H9 (cell line): ENCODE data around the gene STXBP6. TPM values are rescaled to one million over a fixed set of nuclear protein-coding genes. Genes with fewer than 3 reads are reported as not detected.

Source experiments
- DNase-seq: peaks from one replicate; pipeline ENCODE4 v3.0.0-alpha.2; 2017
- H2AFZ ChIP-seq: one replicate; pipeline ENCODE4 v1.6.1; 2013; ENCODE audit warnings: mild to moderate bottlenecking, low read length, control low read depth, moderate library complexity
- H2AK5ac ChIP-seq: 2 replicates; pipeline ENCODE4 v1.6.1; 2013; ENCODE audit warnings: low read length, control low read depth, mixed read lengths; ENCODE audit not compliant: insufficient read length
- H2BK120ac ChIP-seq: one replicate; pipeline ENCODE4 v1.6.1; 2013; ENCODE audit warnings: low read depth, mild to moderate bottlenecking, low read length, control low read depth, inconsistent platforms; ENCODE audit not compliant: poor library complexity, severe bottlenecking
- H2BK12ac ChIP-seq: 2 replicates; pipeline ENCODE4 v1.6.1; 2013; ENCODE audit warnings: low read length, control low read depth, mixed read lengths, low read depth; ENCODE audit not compliant: insufficient read length
- H2BK15ac ChIP-seq: 2 replicates; pipeline ENCODE4 v1.6.1; 2013; ENCODE audit warnings: low read depth, low read length, control low read depth
- H2BK20ac ChIP-seq: one replicate; pipeline ENCODE4 v1.6.1; 2013; ENCODE audit warnings: low read depth, mild to moderate bottlenecking, low read length, control low read depth, inconsistent platforms; ENCODE audit not compliant: poor library complexity, severe bottlenecking
- H2BK5ac ChIP-seq: 2 replicates; pipeline ENCODE4 v1.6.1; 2013; ENCODE audit warnings: low read length, control low read depth, mixed read lengths; ENCODE audit not compliant: insufficient read length
- H3K14ac ChIP-seq: 2 replicates; pipeline ENCODE4 v1.6.1; 2013; ENCODE audit warnings: low read length, control low read depth; ENCODE audit not compliant: insufficient read depth
- H3K18ac ChIP-seq: 2 replicates; pipeline ENCODE4 v1.6.1; 2013; ENCODE audit warnings: low read depth, mild to moderate bottlenecking, mixed read lengths, low read length, control low read depth; ENCODE audit not compliant: insufficient read length
- H3K23ac ChIP-seq: 2 replicates; pipeline ENCODE4 v1.6.1; 2013; ENCODE audit warnings: low read length, control low read depth, mixed read lengths, low read depth; ENCODE audit not compliant: insufficient read length
- H3K23me2 ChIP-seq: 2 replicates; pipeline ENCODE4 v1.6.1; 2013; ENCODE audit warnings: low read depth, mild to moderate bottlenecking, mixed read lengths, low read length, control low read depth; ENCODE audit not compliant: insufficient read length, poor library complexity, severe bottlenecking
- H3K27ac ChIP-seq: 2 replicates; pipeline ENCODE4 v1.5.1; 2013; ENCODE audit warnings: low read length, control low read depth, mixed read lengths, low read depth; ENCODE audit not compliant: insufficient read length
- H3K27me3 ChIP-seq: 2 replicates; pipeline ENCODE4 v1.6.1; 2013; ENCODE audit warnings: low read length, control low read depth, inconsistent platforms; ENCODE audit not compliant: insufficient read depth
- H3K4ac ChIP-seq: 2 replicates; pipeline ENCODE4 v1.6.1; 2013; ENCODE audit warnings: low read depth, mild to moderate bottlenecking, control low read depth, inconsistent platforms, low read length, moderate library complexity
- H3K4me1 ChIP-seq: 2 replicates; pipeline ENCODE4 v1.6.1; 2013; ENCODE audit warnings: low read length, control low read depth, inconsistent platforms; ENCODE audit not compliant: insufficient read depth
- H3K4me2 ChIP-seq: 2 replicates; pipeline ENCODE4 v1.6.1; 2013; ENCODE audit warnings: low read length, control low read depth, mixed read lengths; ENCODE audit not compliant: insufficient read length, insufficient read depth
- H3K56ac ChIP-seq: 2 replicates; pipeline ENCODE4 v1.6.1; 2013; ENCODE audit warnings: low read depth, mild to moderate bottlenecking, mixed read lengths, low read length, control low read depth; ENCODE audit not compliant: insufficient read length
- H3K79me1 ChIP-seq: 2 replicates; pipeline ENCODE4 v1.6.1; 2013; ENCODE audit warnings: low read depth, mild to moderate bottlenecking, moderate library complexity, low read length, control low read depth, inconsistent platforms; ENCODE audit not compliant: insufficient read depth, poor library complexity, severe bottlenecking
- H3K79me2 ChIP-seq: 2 replicates; pipeline ENCODE4 v1.6.1; 2013; ENCODE audit warnings: low read length, control low read depth, inconsistent platforms; ENCODE audit not compliant: insufficient read depth
- H3K9ac ChIP-seq: 2 replicates; pipeline ENCODE4 v1.6.1; 2013; ENCODE audit warnings: low read length, control low read depth, mixed read lengths; ENCODE audit not compliant: insufficient read length; ENCODE audit errors: extremely low read depth
- H3K9me3 ChIP-seq: one replicate; pipeline ENCODE4 v1.6.1; 2013; ENCODE audit warnings: low read depth, low read length, inconsistent platforms; ENCODE audit not compliant: control insufficient read depth
- H3T11ph ChIP-seq: one replicate; pipeline ENCODE4 v1.6.1; 2013; ENCODE audit warnings: mild to moderate bottlenecking, low read length, control low read depth, inconsistent platforms
- H4K20me1 ChIP-seq: one replicate; pipeline ENCODE4 v1.6.1; 2013; ENCODE audit not compliant: control insufficient read depth, insufficient read length, insufficient read depth
- H4K5ac ChIP-seq: 2 replicates; pipeline ENCODE4 v1.6.1; 2013; ENCODE audit warnings: low read depth, mild to moderate bottlenecking, mixed read lengths, low read length, control low read depth; ENCODE audit not compliant: insufficient read length
- H4K8ac ChIP-seq: replicated peaks from 2 replicates; pipeline ENCODE4 v1.6.1; 2013; ENCODE audit warnings: low read length, control low read depth, mixed read lengths, low read depth; ENCODE audit not compliant: insufficient read length
- H4K91ac ChIP-seq: 2 replicates; pipeline ENCODE4 v1.6.1; 2013; ENCODE audit warnings: low read depth, mild to moderate bottlenecking, moderate library complexity, mixed read lengths, low read length, control low read depth; ENCODE audit not compliant: insufficient read length
- H3K27ac Mint-ChIP-seq, 3 experiments: 2 replicates in 2 of 3; 3 replicates in 1 of 3; pipeline ENCODE4 v1.8.0; 2020 to 2021; ENCODE audit warnings: mixed read lengths in 3 of 3, mild to moderate bottlenecking in 1 of 3, moderate library complexity in 1 of 3
- H3K27me3 Mint-ChIP-seq: 2 replicates; pipeline ENCODE4 v1.8.0; 2021; ENCODE audit warnings: low read depth, mild to moderate bottlenecking, moderate library complexity, mixed read lengths
- H3K36me3 Mint-ChIP-seq, 3 experiments: 2 replicates in 2 of 3; 3 replicates in 1 of 3; pipeline ENCODE4 v1.8.0; 2020 to 2021; ENCODE audit warnings: low read depth in 3 of 3, mixed read lengths in 3 of 3; ENCODE audit not compliant: insufficient read depth in 1 of 3
- H3K4me1 Mint-ChIP-seq, 2 experiments: 2 replicates each; pipeline ENCODE4 v1.8.0; 2020; ENCODE audit warnings: mixed read lengths in 2 of 2
- H3K4me3 Mint-ChIP-seq, 2 experiments: 2 replicates in 1 of 2; 3 replicates in 1 of 2; pipeline ENCODE4 v1.8.0; 2020 to 2021; ENCODE audit warnings: mild to moderate bottlenecking in 2 of 2, mixed read lengths in 2 of 2, moderate library complexity in 1 of 2
- H3K9me3 Mint-ChIP-seq, 2 experiments: 2 replicates in 1 of 2; 3 replicates in 1 of 2; pipeline ENCODE4 v1.8.0; 2020; ENCODE audit warnings: mild to moderate bottlenecking in 2 of 2, mixed read lengths in 2 of 2, moderate library complexity in 1 of 2
- WGBS: extraction: QIAGEN DNeasy Blood & Tissue Kit; methylation state at CpG from one replicate; pipeline ENCODE4 v1.1.7; 2013; ENCODE audit warnings: missing lambda C conversion rate, low lambda C conversion rate, mixed read lengths; ENCODE audit not compliant: insufficient read length; ENCODE audit errors: extremely low coverage; 5-methylcytosine and 5-hydroxymethylcytosine counted together
- total RNA-seq: library from RNA; stranded (reverse); gene quantifications from 2 replicates; pipeline ENCODE4 v1.2.1, GENCODE V29; 2021
- TF ChIP-seq, protein P1 (sequence below): fragments of 200-600 bp; sonication (generic); conservative IDR thresholded peaks from 3 replicates; pipeline ENCODE4 v1.8.0; 2021; ENCODE audit warnings: antibody characterized with exemption, mild to moderate bottlenecking

Gene STXBP6
- total RNA-seq, 1 experiment from 2014 or later: 3.6 TPM

- H3K4ac ChIP-seq: no peak overlapping the region
- no peak overlapping the region for H4K5ac ChIP-seq
- no peak overlapping the region for H3K4me3 Mint-ChIP-seq
- H3K14ac ChIP-seq: no peak overlapping the region
- H3K56ac ChIP-seq: no peak overlapping the region
- H3K4me1 Mint-ChIP-seq: peaks cover 61 to 65% of the 10 kb centered on the region in 2 experiments
- no peaks in the 10 kb centered on the region for H3K79me2 ChIP-seq
- no peaks in the 10 kb centered on the region for H4K20me1 ChIP-seq
- TF ChIP-seq, protein P1, sequence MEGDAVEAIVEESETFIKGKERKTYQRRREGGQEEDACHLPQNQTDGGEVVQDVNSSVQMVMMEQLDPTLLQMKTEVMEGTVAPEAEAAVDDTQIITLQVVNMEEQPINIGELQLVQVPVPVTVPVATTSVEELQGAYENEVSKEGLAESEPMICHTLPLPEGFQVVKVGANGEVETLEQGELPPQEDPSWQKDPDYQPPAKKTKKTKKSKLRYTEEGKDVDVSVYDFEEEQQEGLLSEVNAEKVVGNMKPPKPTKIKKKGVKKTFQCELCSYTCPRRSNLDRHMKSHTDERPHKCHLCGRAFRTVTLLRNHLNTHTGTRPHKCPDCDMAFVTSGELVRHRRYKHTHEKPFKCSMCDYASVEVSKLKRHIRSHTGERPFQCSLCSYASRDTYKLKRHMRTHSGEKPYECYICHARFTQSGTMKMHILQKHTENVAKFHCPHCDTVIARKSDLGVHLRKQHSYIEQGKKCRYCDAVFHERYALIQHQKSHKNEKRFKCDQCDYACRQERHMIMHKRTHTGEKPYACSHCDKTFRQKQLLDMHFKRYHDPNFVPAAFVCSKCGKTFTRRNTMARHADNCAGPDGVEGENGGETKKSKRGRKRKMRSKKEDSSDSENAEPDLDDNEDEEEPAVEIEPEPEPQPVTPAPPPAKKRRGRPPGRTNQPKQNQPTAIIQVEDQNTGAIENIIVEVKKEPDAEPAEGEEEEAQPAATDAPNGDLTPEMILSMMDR: peak; percentile 55
- no peak overlapping the region for H3T11ph ChIP-seq
- no peak overlapping the region for H2BK120ac ChIP-seq
- H3K4me2 ChIP-seq: no peak overlapping the region
- no peak overlapping the region for H3K9ac ChIP-seq
- H3K23me2 ChIP-seq: no peaks in the 10 kb centered on the region
- H3K4me1 ChIP-seq: peaks cover 5% of the 10 kb centered on the region
- no peak overlapping the region for H2AK5ac ChIP-seq
- H3K23ac ChIP-seq: no peak overlapping the region
- no peak overlapping the region for H3K18ac ChIP-seq
- no peaks in the 10 kb centered on the region for H3K9me3 ChIP-seq
- peak; percentile 64 for DNase-seq
- no peak overlapping the region for H4K91ac ChIP-seq
- H4K8ac ChIP-seq: no peak overlapping the region
- no peak overlapping the region for H2BK20ac ChIP-seq
- peaks cover 0 to 9% of the 10 kb centered on the region in 2 experiments; a peak in 4 of 5 replicates for H3K9me3 Mint-ChIP-seq
- H2BK15ac ChIP-seq: no peak overlapping the region
- peaks cover 0 to 9% (median 5%) of the 10 kb centered on the region in 3 experiments; a peak in 4 of 7 replicates for H3K36me3 Mint-ChIP-seq
- WGBS: no CpG with 5 or more reads among the region's 8 CpGs
- no peak overlapping the region for H2AFZ ChIP-seq
- H3K27me3 Mint-ChIP-seq: no peaks in the 10 kb centered on the region
- peak overlapping the region; percentile 1 for H3K27ac ChIP-seq
- H2BK5ac ChIP-seq: no peak overlapping the region
- no peaks in the 10 kb centered on the region for H3K27me3 ChIP-seq
- H3K27ac Mint-ChIP-seq: peak overlapping the region; percentile 80 to 92 (median 92)
- no peaks in the 10 kb centered on the region for H3K79me1 ChIP-seq
- H2BK12ac ChIP-seq: no peak overlapping the region
These were observed 96.9 kb downstream of the STXBP6 start for GRCh38 chr14:24952851-24953666.
